ENCODE measurements around the gene KCNMB2.
A peak's percentile ranks its signal among the peaks of the same experiment; 100 is the strongest.
"Not testable (repeated sequence)": the region's sequence is repeated elsewhere in the genome, so short reads cannot be mapped to it uniquely, and the experiment has no call there.

The KCNMB2 gene

GRCh38 chr3:178536211-178537079 is at the start of gene KCNMB2:
Gene KCNMB2 (plus strand): TSS chr3:178536436.
- peak; percentile 59 for DNase-seq

GRCh38 chr3:178486903-178487302 is 49.3 kb upstream of the KCNMB2 start:
- DNase-seq: no peak

- no peak for DNase-seq
These were observed 48.5 kb upstream of the KCNMB2 start for GRCh38 chr3:178487752-178488151.

- DNase-seq: no peak
These were observed 44.5 kb upstream of the KCNMB2 start for GRCh38 chr3:178491751-178492150.

GRCh38 chr3:178492491-178492890 is 43.7 kb upstream of the KCNMB2 start:
- DNase-seq: no peak

- DNase-seq: no peak
These were observed 41.9 kb upstream of the KCNMB2 start for GRCh38 chr3:178494386-178494785.

GRCh38 chr3:178496911-178497310 is 39.3 kb upstream of the KCNMB2 start:
- DNase-seq: no peak

GRCh38 chr3:178498871-178499270 is 37.4 kb upstream of the KCNMB2 start:
- DNase-seq: no peak

GRCh38 chr3:178500631-178501030 is 35.6 kb upstream of the KCNMB2 start:
- no peak for DNase-seq

- DNase-seq: no peak
These were observed 32.1 kb upstream of the KCNMB2 start for GRCh38 chr3:178504128-178504527.

- no peak for DNase-seq
These were observed 30.4 kb upstream of the KCNMB2 start for GRCh38 chr3:178505832-178506231.

GRCh38 chr3:178507507-178508442 is 28.5 kb upstream of the KCNMB2 start:
- no peak for DNase-seq

- DNase-seq: no peak
These were observed 27.8 kb upstream of the KCNMB2 start for GRCh38 chr3:178508443-178508825.

- no peak for DNase-seq
These were observed 25.7 kb upstream of the KCNMB2 start for GRCh38 chr3:178510496-178510895.

- no peak for DNase-seq
These were observed 23.6 kb upstream of the KCNMB2 start for GRCh38 chr3:178512647-178513046.

- peak; percentile 86 for DNase-seq
These were observed 22.5 kb upstream of the KCNMB2 start for GRCh38 chr3:178513546-178514380.

- DNase-seq: peak; percentile 58
These were observed 21.8 kb upstream of the KCNMB2 start for GRCh38 chr3:178514401-178514800.

- DNase-seq: not testable (repeated sequence)
These were observed 21.0 kb upstream of the KCNMB2 start for GRCh38 chr3:178515076-178515744.

GRCh38 chr3:178517665-178518334 is 18.4 kb upstream of the KCNMB2 start:
- no peak for DNase-seq

GRCh38 chr3:178518660-178519396 is 17.4 kb upstream of the KCNMB2 start:
- DNase-seq: peak; percentile 82

GRCh38 chr3:178519701-178520100 is 16.5 kb upstream of the KCNMB2 start:
- DNase-seq: peak; percentile 32
